Thyroid gland (tissue), 4 donors: Measurements from ENCODE around the gene DTHD1. TPM values are rescaled to one million over a fixed set of nuclear protein-coding genes. Genes with fewer than 3 reads are reported as not detected.

Experiments used
- DNase-seq, 2 donors: peaks; one replicate each; pipeline ENCODE4 v3.0.0-alpha.2; 2019
- H3K27ac ChIP-seq, 3 donors: fragments of 200-600 bp; sonication (generic); 1 replicate in 2 of 3; 2 replicates in 1 of 3; pipeline ENCODE4 v1.5.1; 2016 to 2019; ENCODE audit warnings: mild to moderate bottlenecking in 1 of 3, moderate library complexity in 1 of 3
- H3K27me3 ChIP-seq: fragments of 200-600 bp; sonication (generic); one replicate; pipeline ENCODE4 v1.5.1; 2019
- H3K36me3 ChIP-seq, 2 donors: fragments of 200-600 bp; sonication (generic); one replicate each; pipeline ENCODE4 v1.5.1; 2016 to 2019
- H3K4me1 ChIP-seq, 2 donors: fragments of 200-600 bp; sonication (generic); one replicate each; pipeline ENCODE4 v1.5.1; 2017 to 2019
- H3K4me3 ChIP-seq, 3 donors: fragments of 200-600 bp; sonication (generic); replicated peaks in 1 of 3; 1 replicate in 2 of 3; 2 replicates in 1 of 3; pipeline ENCODE4 v1.5.1; 2016; ENCODE audit warnings: mild to moderate bottlenecking in 1 of 3
- H3K9me3 ChIP-seq: fragments of 200-600 bp; sonication (generic); one replicate; pipeline ENCODE4 v1.5.1; 2017
- POLR2A ChIP-seq, 2 donors: fragments of 450-650 bp; IDR thresholded peaks; one replicate each; pipeline ENCODE4 v1.6.1; 2017; ENCODE audit warnings: antibody characterized with exemption in 2 of 2, mild to moderate bottlenecking in 2 of 2, moderate library complexity in 1 of 2
- WGBS, 2 donors: methylation state at CpG; one replicate each; pipeline ENCODE4 v1.1.5; 2017; 5-methylcytosine and 5-hydroxymethylcytosine counted together
- intact Hi-C: fragments of 100-400 bp; cut with DNase I; formaldehyde crosslinking; loops from one replicate; pipeline ENCODE4 v1.15.1; 2023
- total RNA-seq, 4 donors: library from RNA; depleted of rRNA; stranded (reverse); fragments of >200 nt; gene quantifications; one replicate each; pipeline ENCODE4 v1.2.3, GENCODE V29; 2016
- TF ChIP-seq, protein P1 (sequence below), 6 experiments: fragments of 200-600 bp in 3 of 6; fragments of 450-650 bp in 3 of 6; sonication (generic) in 3 of 6; IDR thresholded peaks; one replicate each; pipeline ENCODE4 v1.5.1; 2016 to 2019; ENCODE audit warnings: antibody characterized with exemption in 6 of 6, mild to moderate bottlenecking in 2 of 6, inconsistent platforms in 1 of 6, moderate library complexity in 1 of 6

The DTHD1 gene
- total RNA-seq, 4 donors from 2014 or later, result 0.27 to 0.71 (median 0.52) TPM

DNA sequence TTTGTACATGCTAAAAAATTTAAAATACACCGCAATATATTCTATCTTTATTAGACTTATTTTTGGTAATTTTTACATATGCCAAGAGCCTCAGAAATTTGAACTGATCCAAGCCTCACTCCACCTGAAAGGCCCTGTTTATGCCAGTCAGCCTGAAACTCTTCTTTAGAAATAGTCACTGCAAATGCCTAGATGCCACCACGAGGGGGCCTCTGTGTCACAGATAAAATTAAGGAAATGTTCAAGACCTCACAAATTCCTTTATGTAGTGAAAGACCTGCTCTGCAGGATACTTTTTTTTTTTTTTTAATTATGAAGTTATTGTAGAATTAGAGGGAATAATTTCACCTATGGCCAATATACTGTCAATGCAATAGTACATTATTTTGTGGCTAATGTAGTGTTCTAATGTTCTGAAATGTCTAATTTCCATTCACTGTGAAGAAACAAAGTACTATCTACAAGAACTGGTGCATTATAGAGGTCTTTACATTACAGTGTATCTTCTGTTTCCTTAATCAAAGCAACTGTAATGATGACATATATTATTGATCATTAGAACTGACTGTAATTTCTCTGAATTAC lies 69.8 kb downstream of the DTHD1 start:
- Histone ChIP-seq H3K4me1 (peaks cover 22 to 31% of the 10 kb centered on the region in 2 donors), H3K27me3 (no peaks in the 10 kb centered on the region), H3K36me3 (no peaks in the 10 kb centered on the region), H3K27ac (peak overlapping the region; percentile 66 to 83 (median 83)), H3K4me3 (no peak overlapping the region), H3K9me3 (no peaks in the 10 kb centered on the region)
- intact Hi-C loops, result no loop called here
- TF ChIP-seq, protein P1, sequence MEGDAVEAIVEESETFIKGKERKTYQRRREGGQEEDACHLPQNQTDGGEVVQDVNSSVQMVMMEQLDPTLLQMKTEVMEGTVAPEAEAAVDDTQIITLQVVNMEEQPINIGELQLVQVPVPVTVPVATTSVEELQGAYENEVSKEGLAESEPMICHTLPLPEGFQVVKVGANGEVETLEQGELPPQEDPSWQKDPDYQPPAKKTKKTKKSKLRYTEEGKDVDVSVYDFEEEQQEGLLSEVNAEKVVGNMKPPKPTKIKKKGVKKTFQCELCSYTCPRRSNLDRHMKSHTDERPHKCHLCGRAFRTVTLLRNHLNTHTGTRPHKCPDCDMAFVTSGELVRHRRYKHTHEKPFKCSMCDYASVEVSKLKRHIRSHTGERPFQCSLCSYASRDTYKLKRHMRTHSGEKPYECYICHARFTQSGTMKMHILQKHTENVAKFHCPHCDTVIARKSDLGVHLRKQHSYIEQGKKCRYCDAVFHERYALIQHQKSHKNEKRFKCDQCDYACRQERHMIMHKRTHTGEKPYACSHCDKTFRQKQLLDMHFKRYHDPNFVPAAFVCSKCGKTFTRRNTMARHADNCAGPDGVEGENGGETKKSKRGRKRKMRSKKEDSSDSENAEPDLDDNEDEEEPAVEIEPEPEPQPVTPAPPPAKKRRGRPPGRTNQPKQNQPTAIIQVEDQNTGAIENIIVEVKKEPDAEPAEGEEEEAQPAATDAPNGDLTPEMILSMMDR (IDR thresholded peaks at IDR 0.05), result peak; percentile 31 to 85 (median 78)
- TF ChIP-seq POLR2A (IDR thresholded peaks at IDR 0.05), result no peak
- 7 to 8% methylated on average over 2 of the region's 2 CpGs for WGBS, 2 donors
- peak; percentile 82 to 88 for DNase-seq

DNA sequence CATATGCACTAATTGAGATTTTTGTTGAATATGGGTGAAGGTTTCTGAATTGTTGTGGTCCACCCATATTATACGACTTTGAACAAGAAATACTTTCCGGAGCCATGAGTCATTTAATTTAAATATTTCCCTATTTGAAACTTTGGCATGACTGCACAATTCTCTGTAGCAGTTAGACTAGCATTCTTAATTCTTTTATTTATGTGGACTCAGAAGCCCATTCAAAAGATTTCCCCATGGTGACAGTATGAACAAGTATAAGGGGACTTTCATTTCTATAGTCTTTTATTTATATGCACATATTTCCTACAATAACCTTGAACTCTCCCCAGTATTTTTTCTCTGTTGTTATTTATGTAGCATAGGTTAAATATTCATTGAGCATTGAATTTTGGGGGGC lies 72.6 kb downstream of the DTHD1 start:
- Histone ChIP-seq H3K36me3 (no peaks in the 10 kb centered on the region), H3K27ac (no peak overlapping the region), H3K9me3 (no peaks in the 10 kb centered on the region), H3K4me1 (peaks cover 16 to 22% of the 10 kb centered on the region in 2 donors), H3K4me3 (no peak overlapping the region), H3K27me3 (no peaks in the 10 kb centered on the region)
- TF ChIP-seq, protein P1 (IDR thresholded peaks at IDR 0.05), result no peak
- TF ChIP-seq POLR2A (IDR thresholded peaks at IDR 0.05), result no peak
- no peak for DNase-seq
- intact Hi-C loops, result no loop called here
- WGBS, 2 donors, result 35 to 70% methylated on average over 2 of the region's 2 CpGs

DNA sequence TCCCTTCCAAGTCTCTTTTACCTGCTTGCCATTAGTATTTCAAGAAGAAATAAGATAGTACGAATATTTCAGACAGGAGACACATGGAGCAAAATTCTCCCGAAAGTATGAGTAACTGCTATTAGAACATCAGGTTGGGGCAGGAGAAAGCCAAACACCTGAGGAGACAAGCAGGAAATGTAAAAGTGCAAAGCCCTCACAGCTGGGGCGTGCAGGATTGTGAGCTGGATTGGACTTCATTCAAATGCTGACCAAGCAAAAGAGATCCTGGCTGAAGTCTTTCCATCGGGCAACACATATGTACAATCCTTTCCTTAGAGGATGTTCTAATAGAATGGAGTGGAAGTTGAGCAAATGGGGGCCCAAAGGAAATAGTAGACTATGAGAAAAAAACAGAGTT lies 76.8 kb downstream of the DTHD1 start:
- Histone ChIP-seq H3K27ac (no peak overlapping the region), H3K4me1 (no peaks in the 10 kb centered on the region), H3K9me3 (no peaks in the 10 kb centered on the region), H3K36me3 (no peaks in the 10 kb centered on the region), H3K27me3 (no peaks in the 10 kb centered on the region), H3K4me3 (no peak overlapping the region)
- WGBS, 2 donors, result 67 to 81% methylated on average over 4 of the region's 4 CpGs
- TF ChIP-seq, protein P1 (IDR thresholded peaks at IDR 0.05), result no peak
- TF ChIP-seq POLR2A (IDR thresholded peaks at IDR 0.05), result no peak
- intact Hi-C loops, result loop anchor here (5.0 kb wide), 1 partner anchor 44 kb away; no protein-coding TSS in a partner anchor
- DNase-seq, result no peak

DNA sequence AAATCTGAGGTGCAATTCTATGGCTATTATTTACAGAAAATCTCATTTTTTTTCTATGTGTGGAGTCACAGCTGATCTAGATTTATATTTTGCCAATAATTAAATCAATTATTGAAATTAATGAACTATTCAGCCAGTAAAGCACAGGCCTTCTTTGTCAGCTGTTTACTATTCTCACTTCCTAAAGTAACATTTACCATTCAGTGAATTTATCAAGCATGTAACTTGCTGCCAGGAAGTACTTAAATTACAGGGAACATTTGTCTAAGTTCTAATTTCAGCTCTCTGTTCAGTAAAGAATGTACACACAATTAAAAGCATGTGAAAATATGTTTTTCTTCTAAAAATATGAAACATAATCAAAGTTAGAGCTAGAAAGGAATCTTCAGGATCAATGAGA lies 79.3 kb downstream of the DTHD1 start:
- TF ChIP-seq, protein P1 (IDR thresholded peaks at IDR 0.05), result no peak
- no peak for TF ChIP-seq POLR2A (IDR thresholded peaks at IDR 0.05)
- no peak for DNase-seq
- H3K36me3 ChIP-seq, result no peaks in the 10 kb centered on the region
- H3K27me3 ChIP-seq, result no peaks in the 10 kb centered on the region
- intact Hi-C loops, result no loop called here
- no peaks in the 10 kb centered on the region for H3K4me1 ChIP-seq
- no peaks in the 10 kb centered on the region for H3K9me3 ChIP-seq
- H3K4me3 ChIP-seq, result no peak overlapping the region
- no peak overlapping the region for H3K27ac ChIP-seq

DNA sequence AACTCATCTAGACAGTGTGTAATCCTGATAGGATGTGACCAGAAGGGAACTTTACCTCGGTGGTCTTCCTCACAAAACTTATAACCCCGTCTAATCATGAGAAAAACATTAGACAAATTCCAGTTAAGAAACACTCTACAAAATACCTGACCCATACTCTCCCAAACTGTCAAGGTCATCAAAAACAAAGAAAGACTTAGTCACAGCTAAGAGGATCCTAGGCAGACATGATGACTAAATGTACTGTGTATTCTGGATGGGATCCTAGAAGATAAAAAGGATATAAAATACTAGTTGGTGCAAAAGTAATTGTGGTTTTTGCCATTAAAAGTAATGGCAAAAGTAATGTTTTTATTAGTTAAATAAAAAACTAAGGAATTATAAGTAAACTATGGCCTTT lies 81.6 kb downstream of the DTHD1 start:
- H3K36me3 ChIP-seq, result no peaks in the 10 kb centered on the region
- no peaks in the 10 kb centered on the region for H3K4me1 ChIP-seq
- intact Hi-C loops, result no loop called here
- no peaks in the 10 kb centered on the region for H3K9me3 ChIP-seq
- H3K27me3 ChIP-seq, result no peaks in the 10 kb centered on the region
- WGBS, 2 donors, result 81 to 88% methylated on average over 2 of the region's 2 CpGs
- H3K4me3 ChIP-seq, result no peak overlapping the region
- H3K27ac ChIP-seq, result no peak overlapping the region
- TF ChIP-seq, protein P1 (IDR thresholded peaks at IDR 0.05), result no peak
- no peak for TF ChIP-seq POLR2A (IDR thresholded peaks at IDR 0.05)
- DNase-seq, result no peak
